Type B pancreatic cell (in vitro differentiated cells): ENCODE results near the gene CACNA1C. TPM values are rescaled to one million over a fixed set of nuclear protein-coding genes. Genes with fewer than 3 reads are reported as not detected.
"Not testable (repeated sequence)": the region's sequence is repeated elsewhere in the genome, so short reads cannot be mapped to it uniquely, and the experiment has no call there.

ENCODE experiments used
- DNase-seq: peaks from one replicate; pipeline ENCODE4 v3.0.0; 2021; ENCODE audit warnings: mixed read lengths; ENCODE audit not compliant: unreplicated experiment; ENCODE audit errors: extremely low spot score
- H3K27ac Mint-ChIP-seq: 2 replicates; pipeline ENCODE4 v1.8.0; 2021; ENCODE audit warnings: mild to moderate bottlenecking, mixed read lengths
- H3K27me3 Mint-ChIP-seq: 2 replicates; pipeline ENCODE4 v1.8.0; 2021; ENCODE audit warnings: mixed read lengths
- H3K36me3 Mint-ChIP-seq: 2 replicates; pipeline ENCODE4 v1.8.0; 2021; ENCODE audit warnings: mixed read lengths
- H3K4me1 Mint-ChIP-seq: one replicate; pipeline ENCODE4 v1.8.0; 2021; ENCODE audit warnings: mixed read lengths; ENCODE audit not compliant: unreplicated experiment
- H3K4me3 Mint-ChIP-seq: 2 replicates; pipeline ENCODE4 v1.8.0; 2021; ENCODE audit warnings: mild to moderate bottlenecking, mixed read lengths
- H3K9me3 Mint-ChIP-seq: 2 replicates; pipeline ENCODE4 v1.8.0; 2021; ENCODE audit warnings: mixed read lengths
- CTCF ChIP-seq: fragments of 200-600 bp; sonication (generic); conservative IDR thresholded peaks from 2 replicates; pipeline ENCODE4 v1.5.0; 2021; ENCODE audit warnings: antibody characterized with exemption, mild to moderate bottlenecking
- total RNA-seq: library from RNA; stranded (reverse); gene quantifications from 2 replicates; pipeline ENCODE4 v1.2.1, GENCODE V29; 2021; ENCODE audit warnings: low replicate concordance

Gene CACNA1C
- total RNA-seq, 1 donor from 2014 or later = 14.3 TPM

- no peak for TF ChIP-seq CTCF
- Mint-ChIP-seq H3K9me3 (peaks cover 4% of the 10 kb centered on the region), H3K4me1 (peaks cover 14% of the 10 kb centered on the region), H3K4me3 (no peak overlapping the region), H3K27me3 (peaks cover 4% of the 10 kb centered on the region), H3K36me3 (peaks cover 10% of the 10 kb centered on the region), H3K27ac (no peak overlapping the region)
- no peak for DNase-seq
Measured at GRCh38 chr12:2251526-2252209, 198.9 kb downstream of the CACNA1C start.

GRCh38 chr12:2255311-2255710, 202.5 kb downstream of the CACNA1C start:
- Mint-ChIP-seq H3K36me3 (peaks cover 10% of the 10 kb centered on the region), H3K4me1 (peaks cover 21% of the 10 kb centered on the region), H3K9me3 (peaks cover 4% of the 10 kb centered on the region), H3K4me3 (no peak overlapping the region), H3K27ac (no peak overlapping the region), H3K27me3 (no peaks in the 10 kb centered on the region)
- TF ChIP-seq CTCF = no peak
- no peak for DNase-seq

- H3K4me1 Mint-ChIP-seq = peaks cover 20% of the 10 kb centered on the region
- DNase-seq = peak; percentile 90
- not testable (repeated sequence) for H3K4me3 Mint-ChIP-seq, H3K27me3 Mint-ChIP-seq, H3K9me3 Mint-ChIP-seq, H3K27ac Mint-ChIP-seq, H3K36me3 Mint-ChIP-seq
Measured at GRCh38 chr12:2255731-2256130, 202.9 kb downstream of the CACNA1C start.

GRCh38 chr12:2256453-2256852, 203.7 kb downstream of the CACNA1C start:
- Mint-ChIP-seq H3K9me3 (peaks cover 4% of the 10 kb centered on the region), H3K27me3 (no peaks in the 10 kb centered on the region), H3K27ac (no peak overlapping the region), H3K36me3 (peaks cover 10% of the 10 kb centered on the region), H3K4me1 (peaks cover 15% of the 10 kb centered on the region), H3K4me3 (no peak overlapping the region)
- DNase-seq = no peak
- TF ChIP-seq CTCF = no peak

GRCh38 chr12:2256915-2257314, 204.1 kb downstream of the CACNA1C start:
- TF ChIP-seq CTCF = no peak
- Mint-ChIP-seq H3K27ac (no peak overlapping the region), H3K4me3 (no peak overlapping the region), H3K4me1 (peaks cover 11% of the 10 kb centered on the region), H3K9me3 (peaks cover 4% of the 10 kb centered on the region), H3K27me3 (no peaks in the 10 kb centered on the region), H3K36me3 (peaks cover 10% of the 10 kb centered on the region)
- DNase-seq = no peak

- H3K4me1 Mint-ChIP-seq = peaks cover 6% of the 10 kb centered on the region
- H3K27ac Mint-ChIP-seq = no peak overlapping the region
- no peak for TF ChIP-seq CTCF
Measured at GRCh38 chr12:2258025-2258424, 205.2 kb downstream of the CACNA1C start.

More at GRCh38 chr12:2258025-2258424, 205.2 kb downstream of the CACNA1C start:
- DNase-seq = no peak
- Mint-ChIP-seq H3K9me3 (peaks cover 4% of the 10 kb centered on the region), H3K36me3 (peaks cover 10% of the 10 kb centered on the region), H3K27me3 (no peaks in the 10 kb centered on the region), H3K4me3 (no peak overlapping the region)
